HG03139 (cell line): Measurements from ENCODE around the gene SFI1.
"Not testable (repeated sequence)": the region's sequence is repeated elsewhere in the genome, so short reads cannot be mapped to it uniquely, and the experiment has no call there.

Experiments
- ATAC-seq: cut with Tn5 transposase; IDR thresholded peaks from one replicate; pipeline ENCODE4 v1.9.1; 2021; ENCODE audit not compliant: unreplicated experiment

The SFI1 gene

GRCh38 chr22:31544481-31545480 lies 48.4 kb downstream of the SFI1 start:
- no peak for ATAC-seq

DNA sequence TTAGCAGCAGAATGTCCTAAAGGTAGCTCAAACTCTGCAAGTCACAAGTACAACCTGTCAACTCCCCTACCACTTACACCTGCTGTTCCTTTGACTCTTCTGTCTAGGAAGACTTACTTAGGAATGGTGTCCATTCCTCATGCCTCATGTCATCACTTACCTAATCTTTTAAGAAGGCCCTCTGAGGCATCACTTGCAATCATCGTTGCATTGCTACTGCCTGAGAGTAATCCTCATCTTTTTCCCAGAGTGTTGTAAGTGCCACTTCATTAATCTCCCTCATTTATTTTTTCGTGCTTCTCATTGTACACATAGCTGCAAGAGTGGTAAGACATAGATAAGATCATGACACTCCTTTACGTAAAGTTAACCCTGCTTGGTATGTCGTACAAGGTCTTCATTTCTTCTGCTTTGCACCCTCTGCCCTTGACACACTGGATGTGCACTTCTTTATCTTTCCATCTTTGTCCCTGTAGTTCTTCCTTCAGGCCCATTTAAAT lies 54.6 kb downstream of the SFI1 start:
- ATAC-seq = no peak

- ATAC-seq = no peak
Observed at GRCh38 chr22:31556627-31557203, 60.4 kb downstream of the SFI1 start.

DNA sequence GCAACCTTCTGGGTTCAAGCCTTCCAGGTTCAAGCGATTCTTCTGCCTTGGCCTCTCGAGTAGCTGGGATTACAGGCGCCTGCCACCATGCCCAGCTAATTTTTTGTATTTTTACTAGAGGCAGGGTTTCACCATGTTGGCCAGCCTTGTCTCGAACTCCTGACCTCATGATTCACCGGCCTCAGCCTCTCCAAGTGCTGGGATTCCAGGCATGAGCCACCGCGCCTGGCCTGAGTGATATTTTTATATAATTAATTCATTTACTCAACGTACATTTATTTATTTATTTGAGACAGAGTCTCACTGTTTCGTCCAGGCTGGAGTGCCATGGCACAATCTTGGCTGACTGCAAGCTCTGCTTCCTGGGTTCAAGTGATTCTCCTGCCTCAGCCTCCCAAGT lies 62.2 kb downstream of the SFI1 start:
- not testable (repeated sequence) for ATAC-seq

DNA sequence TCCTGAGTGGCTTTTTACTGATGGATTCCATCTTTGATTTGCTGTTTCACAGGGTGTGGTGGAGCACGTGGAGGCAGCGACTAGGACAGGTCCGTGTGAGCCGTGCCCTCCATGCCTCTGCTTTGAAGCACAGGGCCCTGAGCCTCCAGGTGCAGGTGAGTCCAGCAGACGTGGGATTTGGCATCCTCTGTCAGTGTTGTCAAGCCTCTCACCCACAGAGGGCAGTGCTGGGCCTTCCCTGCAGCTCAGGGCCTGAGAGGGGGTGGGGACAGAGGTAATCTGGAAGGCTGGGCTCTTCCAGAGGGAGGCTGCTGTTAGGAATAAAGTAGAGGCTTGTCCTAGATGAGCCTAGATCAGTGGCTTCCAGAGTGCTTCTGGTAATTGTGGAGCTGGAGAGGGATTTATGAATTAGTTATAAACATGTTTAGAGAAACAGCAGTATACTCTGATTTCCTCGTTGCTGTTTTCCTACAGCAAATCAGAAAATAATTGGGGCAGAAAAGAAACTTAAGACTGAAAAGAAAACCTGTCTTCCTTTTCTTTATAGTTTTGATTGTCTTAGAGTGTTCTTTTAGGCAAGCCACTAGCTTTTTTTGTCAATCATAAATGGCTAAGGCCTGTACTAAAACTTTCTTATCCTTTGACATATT lies 65.0 kb downstream of the SFI1 start:
- no peak for ATAC-seq

DNA sequence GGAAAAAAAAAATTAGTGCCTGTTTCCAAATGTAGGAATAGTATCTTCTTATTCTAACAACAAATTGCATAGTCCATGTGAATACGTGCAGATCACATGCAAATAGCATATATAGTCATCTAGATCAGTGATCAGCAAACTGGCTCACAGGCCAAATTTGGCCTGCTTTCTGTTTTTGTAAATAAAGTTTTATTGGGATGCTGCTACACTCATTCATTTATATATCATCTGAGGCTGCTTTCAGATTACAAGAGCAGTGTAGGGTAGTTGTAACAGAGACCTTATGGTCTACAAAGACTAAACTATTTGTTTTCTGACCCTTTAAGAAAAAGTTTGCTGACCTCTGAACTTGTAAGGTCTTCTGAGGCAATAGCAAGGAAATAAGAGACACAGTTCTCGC lies 65.6 kb downstream of the SFI1 start:
- ATAC-seq = no peak

GRCh38 chr22:31566484-31566883 lies 70.1 kb downstream of the SFI1 start:
- ATAC-seq = no peak

- ATAC-seq = no peak
Observed at GRCh38 chr22:31567196-31567595, 70.9 kb downstream of the SFI1 start.

DNA sequence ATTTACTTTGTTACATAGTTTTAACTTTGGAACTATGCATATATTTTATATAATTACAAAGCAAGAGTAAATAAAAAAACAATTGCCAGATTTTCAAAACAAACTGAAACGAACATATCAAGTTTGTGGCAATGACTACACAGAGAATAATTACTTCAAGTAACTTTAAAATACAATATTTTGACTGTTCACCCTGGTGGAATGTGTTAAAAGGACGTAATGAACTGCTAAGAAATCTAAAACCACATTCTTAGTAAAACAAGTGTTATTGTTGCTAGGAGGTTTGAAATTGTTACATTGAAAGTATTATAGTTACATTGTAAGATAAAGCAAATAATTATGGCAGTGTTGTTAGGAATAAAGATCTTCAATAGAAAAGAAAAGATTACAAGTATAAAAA lies 71.4 kb downstream of the SFI1 start:
- ATAC-seq = no peak

DNA sequence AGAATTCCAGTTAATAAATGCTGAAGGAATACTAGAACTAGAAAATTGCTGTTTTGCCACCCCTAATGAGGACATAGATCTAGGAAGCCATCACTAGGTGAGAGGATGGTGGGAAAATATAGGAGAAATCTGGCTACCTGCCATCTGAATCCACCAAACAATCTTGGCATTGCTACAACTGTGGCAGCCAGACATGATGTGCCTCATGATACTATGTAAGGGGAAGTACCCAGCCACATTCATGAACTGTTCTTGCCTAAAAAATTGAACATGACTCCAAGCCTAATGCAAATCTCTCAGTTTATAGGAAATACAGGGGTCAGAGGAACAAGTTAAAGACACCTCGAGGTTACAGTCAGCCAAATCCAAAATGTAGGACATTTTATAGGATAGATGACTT lies 72.8 kb downstream of the SFI1 start:
- ATAC-seq = no peak

DNA sequence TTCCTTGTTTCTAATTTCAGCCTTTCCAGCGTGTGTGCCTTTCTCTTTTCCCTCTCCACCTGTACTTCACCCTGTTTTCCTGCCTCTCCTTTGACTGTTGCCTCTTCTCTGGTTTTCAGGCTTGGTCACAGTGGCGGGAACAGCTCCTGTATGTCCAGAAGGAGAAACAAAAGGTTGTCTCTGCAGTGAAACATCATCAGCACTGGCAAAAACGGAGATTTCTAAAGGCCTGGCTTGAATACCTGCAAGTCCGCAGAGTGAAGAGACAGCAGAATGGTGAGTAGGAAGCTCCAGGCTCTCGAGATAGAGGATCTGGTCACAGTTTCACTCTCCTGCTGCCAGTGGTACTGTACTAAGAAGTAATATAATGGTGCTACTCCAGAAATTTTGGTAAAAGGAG lies 76.6 kb downstream of the SFI1 start:
- ATAC-seq = no peak

DNA sequence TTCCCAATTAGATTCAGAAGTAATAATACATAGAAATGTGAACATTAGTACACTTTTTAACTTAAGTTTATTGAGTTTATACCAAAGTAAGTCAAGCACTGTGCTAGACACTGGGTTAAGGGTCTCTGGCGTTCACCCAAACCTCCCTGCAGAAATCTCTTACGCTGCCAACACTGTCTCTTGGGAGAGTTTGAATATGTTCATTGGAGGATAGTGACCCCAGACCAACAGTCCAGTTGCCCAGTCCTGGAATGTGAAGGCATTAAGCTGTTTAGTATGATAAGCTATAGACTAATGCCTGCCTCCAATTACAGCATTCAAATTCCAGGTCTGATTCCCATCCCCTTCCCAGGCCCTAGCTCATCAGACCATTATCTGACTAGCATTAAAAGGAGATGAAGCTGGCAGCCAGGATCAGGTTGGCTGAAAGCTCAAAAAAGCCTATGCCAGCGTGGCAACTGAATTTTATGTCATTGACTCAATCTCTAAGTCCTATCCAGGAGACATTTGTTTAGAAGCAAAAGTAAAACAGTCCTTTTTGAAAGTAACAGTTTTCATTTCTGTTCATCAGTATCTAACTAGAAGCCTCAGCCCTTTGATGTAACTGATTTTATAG lies 77.8 kb downstream of the SFI1 start:
- no peak for ATAC-seq

DNA sequence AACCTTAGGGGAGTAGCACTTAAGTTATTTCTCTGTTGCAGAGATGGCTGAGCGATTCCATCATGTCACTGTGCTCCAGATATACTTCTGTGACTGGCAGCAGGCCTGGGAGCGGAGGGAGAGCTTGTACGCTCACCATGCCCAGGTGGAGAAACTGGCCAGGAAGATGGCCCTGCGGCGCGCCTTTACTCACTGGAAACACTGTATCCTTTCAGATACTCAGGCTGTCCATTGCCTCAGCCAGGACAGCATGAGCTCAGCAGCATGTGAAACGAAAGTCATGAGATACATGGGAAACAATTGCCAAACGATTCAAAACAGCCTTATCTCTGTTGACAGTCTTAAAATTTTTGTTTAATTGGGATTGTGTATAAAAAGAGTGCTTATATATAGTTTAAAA lies 78.9 kb downstream of the SFI1 start:
- ATAC-seq = no peak

GRCh38 chr22:31577711-31578110 lies 81.4 kb downstream of the SFI1 start:
- no peak for ATAC-seq

- ATAC-seq = no peak
Observed at GRCh38 chr22:31578171-31578570, 81.8 kb downstream of the SFI1 start.

- no peak for ATAC-seq
Observed at GRCh38 chr22:31579835-31580242, 83.5 kb downstream of the SFI1 start.

DNA sequence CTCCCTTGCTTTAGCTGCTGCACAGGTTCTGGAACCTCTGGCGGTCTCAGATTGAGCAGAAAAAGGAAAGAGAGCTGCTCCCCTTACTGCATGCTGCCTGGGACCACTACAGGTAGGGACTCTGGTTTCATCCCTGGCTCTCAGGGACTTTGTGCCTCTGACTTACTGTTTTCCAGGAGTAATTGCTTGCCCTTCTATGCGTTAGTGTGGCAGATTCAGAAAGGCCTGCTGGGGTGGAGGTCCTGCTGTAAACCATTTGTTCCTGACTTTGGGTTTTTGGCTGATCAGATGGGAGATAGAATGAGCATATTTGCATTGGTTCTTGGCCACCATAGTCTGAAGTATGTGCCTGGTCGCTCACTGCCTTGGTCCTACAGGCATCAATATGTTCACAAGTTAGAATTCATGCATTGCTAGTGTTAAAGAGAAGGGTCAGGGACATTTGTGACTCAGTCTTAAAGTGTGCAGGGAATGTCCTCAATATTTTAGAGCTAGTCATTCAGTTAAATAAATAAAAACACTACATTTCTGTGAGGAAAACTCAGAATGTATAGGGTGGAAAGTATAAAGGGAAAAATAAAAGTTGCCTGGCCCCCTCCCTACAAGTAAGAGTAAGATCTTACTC lies 87.6 kb downstream of the SFI1 start:
- ATAC-seq = no peak

- no peak for ATAC-seq
Observed at GRCh38 chr22:31584804-31585160, 88.4 kb downstream of the SFI1 start.

DNA sequence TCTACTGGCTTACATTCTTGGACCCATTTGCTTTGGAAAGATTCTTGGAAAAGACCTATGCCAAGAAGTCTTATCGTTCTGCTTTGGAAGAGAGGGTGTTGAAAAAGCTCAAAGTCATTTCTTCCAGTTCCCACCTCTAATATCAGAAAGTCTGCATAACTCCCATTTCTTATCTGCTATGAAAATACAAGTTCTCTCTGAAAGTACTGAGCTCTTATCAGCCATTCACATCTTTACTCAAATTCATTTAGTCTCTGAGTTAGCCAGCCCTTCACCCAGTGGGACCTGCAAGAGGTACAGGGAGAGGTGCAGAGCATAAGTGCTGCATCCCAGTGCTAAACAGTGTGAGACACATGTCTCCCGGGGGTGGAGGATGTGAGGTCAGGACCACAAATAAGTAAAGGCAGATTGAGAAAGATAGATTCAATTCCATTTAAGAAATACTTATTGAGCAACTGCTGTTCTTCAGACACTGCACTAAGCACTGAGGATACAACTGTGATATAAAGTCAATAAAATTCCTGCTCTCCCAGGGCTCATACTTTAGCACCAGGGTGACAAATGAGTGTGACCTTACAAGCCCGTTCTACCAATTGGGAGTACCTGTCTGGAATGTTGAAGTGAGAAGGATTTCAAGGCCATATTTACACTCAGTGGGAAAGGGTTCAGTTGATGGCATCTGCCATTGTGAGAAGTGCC lies 89.0 kb downstream of the SFI1 start:
- ATAC-seq = no peak
